ENCODE measurements around the gene DENND1B. TPM values are rescaled to one million over a fixed set of nuclear protein-coding genes. Genes with fewer than 3 reads are reported as not detected.

The DENND1B gene
- total and polyA plus RNA-seq, 9 of the 15 experiments (the other 6 are each of a cell fraction or from before 2014, with no cell fraction given) = 2.1 to 12.1 (median 7.5) TPM

DNA sequence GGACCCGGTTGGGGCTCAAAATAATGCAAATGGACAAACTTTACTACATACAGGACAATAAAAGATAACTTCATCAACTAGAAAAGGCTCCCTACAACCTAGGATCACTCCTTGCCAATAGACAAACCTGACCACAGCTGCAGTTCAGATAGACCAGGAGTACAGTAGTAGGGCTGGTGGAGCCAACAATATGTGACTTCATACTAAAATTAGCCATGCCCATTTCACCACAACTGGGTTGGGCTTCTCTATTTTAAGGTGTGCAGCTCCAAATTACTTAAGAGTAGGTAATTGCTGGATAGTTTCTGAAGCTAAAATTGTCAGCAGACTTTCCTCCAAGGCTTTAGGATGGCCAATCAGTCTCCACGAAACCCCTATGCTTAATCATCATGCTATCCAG is 3.9 kb downstream of the DENND1B start (continued):
- TF ChIP-seq, protein P1, sequence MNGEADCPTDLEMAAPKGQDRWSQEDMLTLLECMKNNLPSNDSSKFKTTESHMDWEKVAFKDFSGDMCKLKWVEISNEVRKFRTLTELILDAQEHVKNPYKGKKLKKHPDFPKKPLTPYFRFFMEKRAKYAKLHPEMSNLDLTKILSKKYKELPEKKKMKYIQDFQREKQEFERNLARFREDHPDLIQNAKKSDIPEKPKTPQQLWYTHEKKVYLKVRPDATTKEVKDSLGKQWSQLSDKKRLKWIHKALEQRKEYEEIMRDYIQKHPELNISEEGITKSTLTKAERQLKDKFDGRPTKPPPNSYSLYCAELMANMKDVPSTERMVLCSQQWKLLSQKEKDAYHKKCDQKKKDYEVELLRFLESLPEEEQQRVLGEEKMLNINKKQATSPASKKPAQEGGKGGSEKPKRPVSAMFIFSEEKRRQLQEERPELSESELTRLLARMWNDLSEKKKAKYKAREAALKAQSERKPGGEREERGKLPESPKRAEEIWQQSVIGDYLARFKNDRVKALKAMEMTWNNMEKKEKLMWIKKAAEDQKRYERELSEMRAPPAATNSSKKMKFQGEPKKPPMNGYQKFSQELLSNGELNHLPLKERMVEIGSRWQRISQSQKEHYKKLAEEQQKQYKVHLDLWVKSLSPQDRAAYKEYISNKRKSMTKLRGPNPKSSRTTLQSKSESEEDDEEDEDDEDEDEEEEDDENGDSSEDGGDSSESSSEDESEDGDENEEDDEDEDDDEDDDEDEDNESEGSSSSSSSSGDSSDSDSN (IDR thresholded peaks at IDR 0.05; ENCODE audit: borderline replicate concordance in 1 of 2, low read depth in 2 of 2, low read length in 2 of 2) = no peak
- TF ChIP-seq EP300 (IDR thresholded peaks at IDR 0.05; ENCODE audit: low read length) = no peak
- TF ChIP-seq KLF13 (tag; IDR thresholded peaks at IDR 0.05; ENCODE audit: borderline replicate concordance, low read depth) = no peak
- TF ChIP-seq RCOR1 (IDR thresholded peaks at IDR 0.05; ENCODE audit: borderline replicate concordance in 1 of 2, low read depth in 2 of 2, low read length in 2 of 2) = no peak
- no peak for TF ChIP-seq TSC22D4 (tag; IDR thresholded peaks at IDR 0.05)
- TF ChIP-seq, protein P2, sequence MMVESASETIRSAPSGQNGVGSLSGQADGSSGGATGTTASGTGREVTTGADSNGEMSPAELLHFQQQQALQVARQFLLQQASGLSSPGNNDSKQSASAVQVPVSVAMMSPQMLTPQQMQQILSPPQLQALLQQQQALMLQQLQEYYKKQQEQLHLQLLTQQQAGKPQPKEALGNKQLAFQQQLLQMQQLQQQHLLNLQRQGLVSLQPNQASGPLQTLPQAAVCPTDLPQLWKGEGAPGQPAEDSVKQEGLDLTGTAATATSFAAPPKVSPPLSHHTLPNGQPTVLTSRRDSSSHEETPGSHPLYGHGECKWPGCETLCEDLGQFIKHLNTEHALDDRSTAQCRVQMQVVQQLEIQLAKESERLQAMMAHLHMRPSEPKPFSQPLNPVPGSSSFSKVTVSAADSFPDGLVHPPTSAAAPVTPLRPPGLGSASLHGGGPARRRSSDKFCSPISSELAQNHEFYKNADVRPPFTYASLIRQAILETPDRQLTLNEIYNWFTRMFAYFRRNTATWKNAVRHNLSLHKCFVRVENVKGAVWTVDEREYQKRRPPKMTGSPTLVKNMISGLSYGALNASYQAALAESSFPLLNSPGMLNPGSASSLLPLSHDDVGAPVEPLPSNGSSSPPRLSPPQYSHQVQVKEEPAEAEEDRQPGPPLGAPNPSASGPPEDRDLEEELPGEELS (CRISPR knock-in tag; IDR thresholded peaks at IDR 0.05; ENCODE audit: borderline replicate concordance) = no peak
